Duodenal mucosa (tissue), 2 donors: ENCODE data around the gene OBSCN.

Experiments
- H3K27ac ChIP-seq: one replicate; pipeline ENCODE4 v1.7.0; 2013; ENCODE audit warnings: low read depth, low read length
- H3K27me3 ChIP-seq, 2 donors: one replicate each; pipeline ENCODE4 v1.7.0; 2013; ENCODE audit warnings: low read length in 2 of 2, control low read depth in 1 of 2; ENCODE audit not compliant: insufficient read depth in 2 of 2, control insufficient read depth in 1 of 2
- H3K36me3 ChIP-seq, 2 donors: one replicate each; pipeline ENCODE4 v1.7.0; 2013; ENCODE audit warnings: low read length in 2 of 2, control low read depth in 1 of 2; ENCODE audit not compliant: insufficient read depth in 2 of 2, control insufficient read depth in 1 of 2
- H3K4me1 ChIP-seq, 2 donors: one replicate each; pipeline ENCODE4 v1.7.0; 2013; ENCODE audit warnings: low read length in 2 of 2, control low read depth in 1 of 2; ENCODE audit not compliant: insufficient read depth in 2 of 2, control insufficient read depth in 1 of 2
- H3K4me3 ChIP-seq, 2 donors: one replicate each; pipeline ENCODE4 v1.7.0; 2013; ENCODE audit warnings: low read length in 2 of 2, low read depth in 1 of 2
- H3K9ac ChIP-seq, 2 donors: one replicate each; pipeline ENCODE4 v1.7.0; 2013; ENCODE audit warnings: low read length in 2 of 2, low read depth in 1 of 2
- H3K9me3 ChIP-seq, 2 donors: one replicate each; pipeline ENCODE4 v1.7.0; 2013; ENCODE audit warnings: low read length in 2 of 2, control low read depth in 1 of 2; ENCODE audit not compliant: control insufficient read depth in 1 of 2

OBSCN gene

GRCh38 chr1:228321895-228322294, 114.1 kb downstream of the OBSCN start:
- H3K36me3 ChIP-seq, result peaks cover 0 to 17% of the 10 kb centered on the region in 2 donors

GRCh38 chr1:228323401-228323800, 115.6 kb downstream of the OBSCN start:
- Histone ChIP-seq H3K27ac (no peak overlapping the region), H3K36me3 (peaks cover 0 to 17% of the 10 kb centered on the region in 2 donors), H3K9ac (no peak overlapping the region)

More at GRCh38 chr1:228321895-228322294, 114.1 kb downstream of the OBSCN start:
- Histone ChIP-seq H3K27ac (no peak overlapping the region), H3K4me3 (no peak overlapping the region), H3K27me3 (no peaks in the 10 kb centered on the region), H3K9me3 (no peaks in the 10 kb centered on the region), H3K4me1 (no peaks in the 10 kb centered on the region), H3K9ac (no peak overlapping the region)

GRCh38 chr1:228325267-228325666, 117.4 kb downstream of the OBSCN start:
- no peak overlapping the region for H3K4me3 ChIP-seq
- H3K27ac ChIP-seq, result no peak overlapping the region
- no peaks in the 10 kb centered on the region for H3K9me3 ChIP-seq
- H3K4me1 ChIP-seq, result no peaks in the 10 kb centered on the region
- no peaks in the 10 kb centered on the region for H3K27me3 ChIP-seq
- H3K9ac ChIP-seq, result no peak overlapping the region
- H3K36me3 ChIP-seq, result peaks cover 0 to 10% of the 10 kb centered on the region in 2 donors

More at GRCh38 chr1:228323401-228323800, 115.6 kb downstream of the OBSCN start:
- no peak overlapping the region for H3K4me3 ChIP-seq
- H3K27me3 ChIP-seq, result no peaks in the 10 kb centered on the region
- no peaks in the 10 kb centered on the region for H3K9me3 ChIP-seq
- no peaks in the 10 kb centered on the region for H3K4me1 ChIP-seq

GRCh38 chr1:228329887-228330286, 122.0 kb downstream of the OBSCN start:
- no peaks in the 10 kb centered on the region for H3K27me3 ChIP-seq
- H3K4me1 ChIP-seq, result no peaks in the 10 kb centered on the region
- H3K4me3 ChIP-seq, result no peak overlapping the region
- peaks cover 0 to 5% of the 10 kb centered on the region in 2 donors for H3K36me3 ChIP-seq
- no peak overlapping the region for H3K9ac ChIP-seq
- no peak overlapping the region for H3K27ac ChIP-seq
- H3K9me3 ChIP-seq, result no peaks in the 10 kb centered on the region

- H3K9ac ChIP-seq, result no peak overlapping the region
- H3K27ac ChIP-seq, result no peak overlapping the region
- H3K9me3 ChIP-seq, result no peaks in the 10 kb centered on the region
- no peaks in the 10 kb centered on the region for H3K4me1 ChIP-seq
- H3K4me3 ChIP-seq, result no peak overlapping the region
- no peaks in the 10 kb centered on the region for H3K27me3 ChIP-seq
- H3K36me3 ChIP-seq, result peaks cover 0 to 5% of the 10 kb centered on the region in 2 donors
Observed at GRCh38 chr1:228332797-228333738, 125.2 kb downstream of the OBSCN start.

GRCh38 chr1:228333739-228334115, 125.9 kb downstream of the OBSCN start:
- Histone ChIP-seq H3K36me3 (peaks cover 0 to 5% of the 10 kb centered on the region in 2 donors), H3K27ac (no peak overlapping the region), H3K9me3 (no peaks in the 10 kb centered on the region), H3K4me1 (no peaks in the 10 kb centered on the region), H3K27me3 (no peaks in the 10 kb centered on the region), H3K9ac (no peak overlapping the region), H3K4me3 (no peak overlapping the region)

- Histone ChIP-seq H3K4me3 (no peak overlapping the region), H3K27me3 (no peaks in the 10 kb centered on the region), H3K36me3 (peaks cover 0 to 8% of the 10 kb centered on the region in 2 donors), H3K9me3 (no peaks in the 10 kb centered on the region), H3K27ac (no peak overlapping the region), H3K9ac (no peak overlapping the region), H3K4me1 (no peaks in the 10 kb centered on the region)
Observed at GRCh38 chr1:228334226-228334935, 126.5 kb downstream of the OBSCN start.

GRCh38 chr1:228334954-228335353, 127.1 kb downstream of the OBSCN start:
- no peak overlapping the region for H3K4me3 ChIP-seq
- no peaks in the 10 kb centered on the region for H3K4me1 ChIP-seq
- H3K9ac ChIP-seq, result no peak overlapping the region
- no peaks in the 10 kb centered on the region for H3K27me3 ChIP-seq
- no peak overlapping the region for H3K27ac ChIP-seq
- H3K9me3 ChIP-seq, result no peaks in the 10 kb centered on the region
- peaks cover 0 to 8% of the 10 kb centered on the region in 2 donors for H3K36me3 ChIP-seq

GRCh38 chr1:228335406-228336307, 127.8 kb downstream of the OBSCN start:
- Histone ChIP-seq H3K9ac (no peak overlapping the region), H3K36me3 (peaks cover 0 to 8% of the 10 kb centered on the region in 2 donors), H3K9me3 (no peaks in the 10 kb centered on the region)

More at GRCh38 chr1:228335406-228336307, 127.8 kb downstream of the OBSCN start:
- Histone ChIP-seq H3K4me1 (no peaks in the 10 kb centered on the region), H3K27me3 (no peaks in the 10 kb centered on the region), H3K4me3 (no peak overlapping the region), H3K27ac (no peak overlapping the region)
